Mesothelial cell of epicardium (in vitro differentiated cells): ENCODE data around the gene FOXE1. TPM values are rescaled to one million over a fixed set of nuclear protein-coding genes. Genes with fewer than 3 reads are reported as not detected.

Experiments used
- DNase-seq, 2 experiments: peaks; one replicate each; pipeline ENCODE4 v3.0.0; 2021; ENCODE audit warnings: low spot score in 2 of 2; ENCODE audit not compliant: unreplicated experiment in 2 of 2
- H3K27ac Mint-ChIP-seq: 2 replicates; pipeline ENCODE4 v1.8.0; 2021; ENCODE audit warnings: mixed read lengths
- H3K27me3 Mint-ChIP-seq: 2 replicates; pipeline ENCODE4 v1.8.0; 2021; ENCODE audit warnings: low read depth, mixed read lengths
- H3K36me3 Mint-ChIP-seq: 2 replicates; pipeline ENCODE4 v1.8.0; 2021; ENCODE audit warnings: mixed read lengths
- H3K4me1 Mint-ChIP-seq: 2 replicates; pipeline ENCODE4 v1.8.0; 2021; ENCODE audit warnings: mixed read lengths
- H3K4me3 Mint-ChIP-seq: 2 replicates; pipeline ENCODE4 v1.8.0; 2021; ENCODE audit warnings: mild to moderate bottlenecking, moderate library complexity, mixed read lengths
- H3K9me3 Mint-ChIP-seq: 2 replicates; pipeline ENCODE4 v1.8.0; 2021; ENCODE audit warnings: mixed read lengths
- total RNA-seq: library from RNA; stranded (reverse); gene quantifications from 3 replicates; pipeline ENCODE4 v1.2.1, GENCODE V29; 2021
- TF ChIP-seq, protein P1 (sequence below): fragments of 200-600 bp; sonication (generic); IDR thresholded peaks from one replicate; pipeline ENCODE4 v1.5.0; 2021; ENCODE audit warnings: antibody characterized with exemption; ENCODE audit not compliant: unreplicated experiment

The FOXE1 gene
- total RNA-seq, 1 donor from 2014 or later, result not detected

DNA sequence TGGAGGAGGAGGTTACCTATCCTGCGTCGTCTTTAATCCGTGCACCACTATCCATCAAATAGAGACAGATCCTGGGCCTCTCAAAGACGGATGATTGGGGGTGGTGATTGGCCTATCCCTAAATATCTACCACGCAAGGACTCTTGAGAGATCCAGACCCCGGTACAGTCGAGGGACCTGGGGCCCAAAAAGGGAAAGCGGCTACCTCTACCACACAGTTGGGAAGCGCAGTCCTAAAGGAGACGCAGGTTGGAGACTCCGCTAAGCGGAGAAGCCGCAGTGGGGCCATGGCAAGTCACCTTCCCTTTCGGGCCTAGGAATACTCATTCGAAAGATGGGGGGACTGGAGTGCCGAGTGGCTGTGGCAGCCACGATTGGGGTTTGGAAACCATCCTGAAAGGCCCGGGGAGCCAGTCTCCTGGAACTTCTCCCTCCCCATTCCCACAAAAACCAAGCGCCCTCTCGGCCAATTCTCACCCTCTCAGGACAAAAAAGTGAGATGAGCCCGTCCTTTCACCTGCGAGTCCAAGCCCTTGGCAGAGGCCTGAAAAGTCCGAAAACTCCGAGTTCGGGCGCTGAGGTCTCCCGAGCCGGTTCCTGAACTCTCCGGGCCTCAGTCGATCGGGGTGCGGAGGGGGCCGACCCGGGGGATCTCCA, 499 bp upstream of the FOXE1 start:
- DNase-seq, result no peak
- Mint-ChIP-seq H3K27ac (no peak overlapping the region), H3K4me3 (peak overlapping the region; percentile 36), H3K36me3 (no peaks in the 10 kb centered on the region), H3K27me3 (peaks cover 89% of the 10 kb centered on the region), H3K9me3 (no peaks in the 10 kb centered on the region), H3K4me1 (peaks cover 14% of the 10 kb centered on the region)
- TF ChIP-seq, protein P1, sequence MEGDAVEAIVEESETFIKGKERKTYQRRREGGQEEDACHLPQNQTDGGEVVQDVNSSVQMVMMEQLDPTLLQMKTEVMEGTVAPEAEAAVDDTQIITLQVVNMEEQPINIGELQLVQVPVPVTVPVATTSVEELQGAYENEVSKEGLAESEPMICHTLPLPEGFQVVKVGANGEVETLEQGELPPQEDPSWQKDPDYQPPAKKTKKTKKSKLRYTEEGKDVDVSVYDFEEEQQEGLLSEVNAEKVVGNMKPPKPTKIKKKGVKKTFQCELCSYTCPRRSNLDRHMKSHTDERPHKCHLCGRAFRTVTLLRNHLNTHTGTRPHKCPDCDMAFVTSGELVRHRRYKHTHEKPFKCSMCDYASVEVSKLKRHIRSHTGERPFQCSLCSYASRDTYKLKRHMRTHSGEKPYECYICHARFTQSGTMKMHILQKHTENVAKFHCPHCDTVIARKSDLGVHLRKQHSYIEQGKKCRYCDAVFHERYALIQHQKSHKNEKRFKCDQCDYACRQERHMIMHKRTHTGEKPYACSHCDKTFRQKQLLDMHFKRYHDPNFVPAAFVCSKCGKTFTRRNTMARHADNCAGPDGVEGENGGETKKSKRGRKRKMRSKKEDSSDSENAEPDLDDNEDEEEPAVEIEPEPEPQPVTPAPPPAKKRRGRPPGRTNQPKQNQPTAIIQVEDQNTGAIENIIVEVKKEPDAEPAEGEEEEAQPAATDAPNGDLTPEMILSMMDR, result no peak

DNA sequence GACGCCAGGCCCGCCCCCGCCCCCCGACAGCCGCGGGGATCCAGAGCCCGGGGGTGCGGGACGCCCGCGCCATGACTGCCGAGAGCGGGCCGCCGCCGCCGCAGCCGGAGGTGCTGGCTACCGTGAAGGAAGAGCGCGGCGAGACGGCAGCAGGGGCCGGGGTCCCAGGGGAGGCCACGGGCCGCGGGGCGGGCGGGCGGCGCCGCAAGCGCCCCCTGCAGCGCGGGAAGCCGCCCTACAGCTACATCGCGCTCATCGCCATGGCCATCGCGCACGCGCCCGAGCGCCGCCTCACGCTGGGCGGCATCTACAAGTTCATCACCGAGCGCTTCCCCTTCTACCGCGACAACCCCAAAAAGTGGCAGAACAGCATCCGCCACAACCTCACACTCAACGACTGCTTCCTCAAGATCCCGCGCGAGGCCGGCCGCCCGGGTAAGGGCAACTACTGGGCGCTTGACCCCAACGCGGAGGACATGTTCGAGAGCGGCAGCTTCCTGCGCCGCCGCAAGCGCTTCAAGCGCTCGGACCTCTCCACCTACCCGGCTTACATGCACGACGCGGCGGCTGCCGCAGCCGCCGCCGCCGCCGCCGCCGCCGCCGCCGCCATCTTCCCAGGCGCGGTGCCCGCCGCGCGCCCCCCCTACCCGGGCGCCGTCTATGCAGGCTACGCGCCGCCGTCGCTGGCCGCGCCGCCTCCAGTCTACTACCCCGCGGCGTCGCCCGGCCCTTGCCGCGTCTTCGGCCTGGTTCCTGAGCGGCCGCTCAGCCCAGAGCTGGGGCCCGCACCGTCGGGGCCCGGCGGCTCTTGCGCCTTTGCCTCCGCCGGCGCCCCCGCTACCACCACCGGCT, 1.0 kb downstream of the FOXE1 start:
- Mint-ChIP-seq H3K27ac (no peak overlapping the region), H3K27me3 (peaks cover 89% of the 10 kb centered on the region), H3K4me3 (peak overlapping the region; percentile 78), H3K36me3 (no peaks in the 10 kb centered on the region), H3K4me1 (peaks cover 18% of the 10 kb centered on the region), H3K9me3 (no peaks in the 10 kb centered on the region)
- no peak for DNase-seq
- TF ChIP-seq, protein P1, result no peak

DNA sequence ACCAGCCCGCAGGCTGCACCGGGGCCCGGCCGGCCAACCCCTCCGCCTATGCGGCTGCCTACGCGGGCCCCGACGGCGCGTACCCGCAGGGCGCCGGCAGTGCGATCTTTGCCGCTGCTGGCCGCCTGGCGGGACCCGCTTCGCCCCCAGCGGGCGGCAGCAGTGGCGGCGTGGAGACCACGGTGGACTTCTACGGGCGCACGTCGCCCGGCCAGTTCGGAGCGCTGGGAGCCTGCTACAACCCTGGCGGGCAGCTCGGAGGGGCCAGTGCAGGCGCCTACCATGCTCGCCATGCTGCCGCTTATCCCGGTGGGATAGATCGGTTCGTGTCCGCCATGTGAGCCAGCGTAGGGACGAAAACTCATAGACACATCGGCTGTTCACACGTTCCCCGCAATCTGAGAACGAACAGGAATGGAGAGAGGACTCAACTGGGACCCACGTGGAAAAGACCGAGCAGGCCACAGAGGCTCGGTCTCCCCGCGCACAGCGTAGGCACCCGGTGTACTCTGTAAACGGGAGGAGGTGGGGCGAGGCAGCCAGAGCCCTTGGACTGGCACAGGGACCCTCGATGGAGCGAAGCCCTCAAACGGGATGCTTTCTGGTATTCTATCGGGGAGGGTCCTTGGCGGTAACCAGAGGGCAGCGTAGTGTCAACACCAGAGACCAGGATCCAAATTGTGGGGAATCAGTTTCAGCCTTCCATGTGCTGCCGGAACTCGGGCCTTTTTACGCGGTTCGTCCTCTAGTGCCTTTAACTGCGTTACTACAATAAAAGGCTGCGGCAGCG, 1.9 kb downstream of the FOXE1 start:
- Mint-ChIP-seq H3K4me1 (peaks cover 18% of the 10 kb centered on the region), H3K27me3 (peaks cover 89% of the 10 kb centered on the region), H3K4me3 (no peak overlapping the region), H3K27ac (no peak overlapping the region), H3K9me3 (no peaks in the 10 kb centered on the region), H3K36me3 (no peaks in the 10 kb centered on the region)
- TF ChIP-seq, protein P1, result no peak
- no peak for DNase-seq

DNA sequence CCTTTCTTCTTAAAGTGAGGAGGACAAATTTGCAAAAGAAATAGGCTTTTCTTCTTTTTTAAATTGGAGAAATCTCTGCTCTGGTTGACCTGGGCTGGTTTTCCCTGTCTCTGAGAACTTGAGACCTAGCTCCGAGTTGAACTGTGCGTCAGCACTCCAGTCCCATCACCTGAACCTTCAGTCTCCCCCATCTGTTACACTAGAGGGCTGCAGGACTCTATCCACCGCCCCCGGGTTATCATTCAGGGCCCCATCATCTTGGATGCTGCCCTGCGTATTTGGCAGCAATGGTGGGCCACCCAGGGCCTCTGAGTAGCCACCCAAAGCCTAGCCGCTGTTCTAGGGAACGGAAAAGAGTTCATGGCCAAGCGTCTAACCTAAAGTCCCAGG, 2.5 kb downstream of the FOXE1 start:
- peaks cover 89% of the 10 kb centered on the region for H3K27me3 Mint-ChIP-seq
- H3K27ac Mint-ChIP-seq, result no peak overlapping the region
- no peak for DNase-seq
- TF ChIP-seq, protein P1, result no peak
- H3K4me3 Mint-ChIP-seq, result no peak overlapping the region
- peaks cover 18% of the 10 kb centered on the region for H3K4me1 Mint-ChIP-seq
- no peaks in the 10 kb centered on the region for H3K9me3 Mint-ChIP-seq
- no peaks in the 10 kb centered on the region for H3K36me3 Mint-ChIP-seq

DNA sequence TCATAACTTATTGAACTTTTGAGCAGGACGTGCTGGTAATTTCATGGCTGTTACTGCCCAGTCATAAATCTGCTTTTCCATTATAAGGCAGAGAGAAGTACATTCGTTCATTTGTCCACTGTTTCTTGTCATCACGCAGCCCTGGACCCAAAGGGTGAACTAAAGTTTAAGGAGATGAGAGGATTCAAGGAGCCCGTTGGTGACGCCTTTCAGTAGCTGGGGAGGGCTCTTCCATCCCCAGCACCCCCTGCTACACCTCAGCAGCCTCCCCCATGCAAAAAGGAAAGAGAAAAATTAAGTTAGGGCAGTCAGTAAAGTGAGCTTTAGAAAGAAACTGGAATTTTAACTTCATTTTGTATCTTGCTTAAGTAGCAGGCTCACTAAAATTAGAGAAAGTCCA, 2.9 kb downstream of the FOXE1 start:
- H3K27me3 Mint-ChIP-seq, result peaks cover 89% of the 10 kb centered on the region
- no peak overlapping the region for H3K27ac Mint-ChIP-seq
- TF ChIP-seq, protein P1, result no peak
- DNase-seq, result no peak
- H3K9me3 Mint-ChIP-seq, result no peaks in the 10 kb centered on the region
- H3K36me3 Mint-ChIP-seq, result no peaks in the 10 kb centered on the region
- H3K4me3 Mint-ChIP-seq, result no peak overlapping the region
- H3K4me1 Mint-ChIP-seq, result peaks cover 18% of the 10 kb centered on the region
